WI38 (cell line): Measurements from ENCODE around the gene RPL39L.
"Not testable (repeated sequence)": the region's sequence is repeated elsewhere in the genome, so short reads cannot be mapped to it uniquely, and the experiment has no call there.

Experiments used
- H3K4me3 ChIP-seq: 2 replicates; pipeline ENCODE4 v1.5.1; 2011; ENCODE audit warnings: low read depth, mild to moderate bottlenecking, control low read depth, low read length
- CTCF ChIP-seq: IDR thresholded peaks from 2 replicates; pipeline ENCODE4 v1.5.1; 2012; ENCODE audit warnings: low read depth, mild to moderate bottlenecking, control low read depth, low read length

The RPL39L gene

GRCh38 chr3:187136936-187137335, 2.4 kb downstream of the RPL39L start:
- H3K4me3 ChIP-seq, result no peak overlapping the region
- no peak for TF ChIP-seq CTCF

- no peak overlapping the region for H3K4me3 ChIP-seq
- no peak for TF ChIP-seq CTCF
These were observed 3.0 kb downstream of the RPL39L start for GRCh38 chr3:187136337-187136736.

GRCh38 chr3:187135172-187135690, 4.1 kb downstream of the RPL39L start:
- not testable (repeated sequence) for H3K4me3 ChIP-seq

GRCh38 chr3:187133181-187133580, 6.1 kb downstream of the RPL39L start:
- H3K4me3 ChIP-seq, result not testable (repeated sequence)

- no peak for TF ChIP-seq CTCF
These were observed 6.6 kb downstream of the RPL39L start for GRCh38 chr3:187132666-187133065.

GRCh38 chr3:187131981-187132380, 7.3 kb downstream of the RPL39L start:
- no peak for TF ChIP-seq CTCF

More at GRCh38 chr3:187132666-187133065, 6.6 kb downstream of the RPL39L start:
- no peak overlapping the region for H3K4me3 ChIP-seq

GRCh38 chr3:187130346-187131066, 8.8 kb downstream of the RPL39L start:
- TF ChIP-seq CTCF, result no peak
- no peak overlapping the region for H3K4me3 ChIP-seq

More at GRCh38 chr3:187131981-187132380, 7.3 kb downstream of the RPL39L start:
- no peak overlapping the region for H3K4me3 ChIP-seq

GRCh38 chr3:187125319-187126031, 13.8 kb downstream of the RPL39L start:
- no peak for TF ChIP-seq CTCF
- no peak overlapping the region for H3K4me3 ChIP-seq
